WERI-Rb-1 (cell line): ENCODE measurements around the gene FNDC8.

ENCODE experiments used
- DNase-seq: peaks from one replicate; pipeline ENCODE4 v3.0.0-alpha.2; 2020
- H3K27ac ChIP-seq: fragments of 250-450 bp; sonication (Bioruptor Pico); 2 replicates; pipeline ENCODE4 v1.5.1; 2020; ENCODE audit warnings: mild to moderate bottlenecking, moderate library complexity
- H3K27me3 ChIP-seq: fragments of 250-450 bp; sonication (Bioruptor Pico); 2 replicates; pipeline ENCODE4 v1.5.1; 2021; ENCODE audit warnings: mild to moderate bottlenecking, low read depth, moderate library complexity; ENCODE audit not compliant: insufficient read depth, severe bottlenecking
- H3K36me3 ChIP-seq: fragments of 250-450 bp; sonication (Bioruptor Pico); 2 replicates; pipeline ENCODE4 v1.5.1; 2020; ENCODE audit warnings: mild to moderate bottlenecking, moderate library complexity
- H3K4me3 ChIP-seq: 2 replicates; pipeline ENCODE4 v1.5.1; 2011; ENCODE audit warnings: low read depth, mild to moderate bottlenecking, control low read depth, low read length
- H3K9me3 ChIP-seq: fragments of 250-450 bp; sonication (Bioruptor Pico); 2 replicates; pipeline ENCODE4 v1.5.1; 2021; ENCODE audit warnings: mild to moderate bottlenecking, moderate library complexity; ENCODE audit not compliant: severe bottlenecking
- CTCF ChIP-seq: IDR thresholded peaks from 2 replicates; pipeline ENCODE4 v1.5.1; 2011; ENCODE audit warnings: low read depth, mild to moderate bottlenecking, control low read depth, inconsistent platforms, low read length

The FNDC8 gene

GRCh38 chr17:35159940-35160339, 38.5 kb downstream of the FNDC8 start:
- no peak overlapping the region for H3K27ac ChIP-seq
- H3K4me3 ChIP-seq = no peak overlapping the region
- no peak for TF ChIP-seq CTCF
- no peak for DNase-seq
- peaks cover 3% of the 10 kb centered on the region for H3K9me3 ChIP-seq
- H3K36me3 ChIP-seq = no peaks in the 10 kb centered on the region
- peaks cover 61% of the 10 kb centered on the region for H3K27me3 ChIP-seq

GRCh38 chr17:35160354-35161201, 39.2 kb downstream of the FNDC8 start:
- Histone ChIP-seq H3K9me3 (peaks cover 3% of the 10 kb centered on the region), H3K27me3 (peaks cover 68% of the 10 kb centered on the region), H3K27ac (no peak overlapping the region), H3K4me3 (no peak overlapping the region), H3K36me3 (no peaks in the 10 kb centered on the region)
- no peak for TF ChIP-seq CTCF
- DNase-seq = no peak

- Histone ChIP-seq H3K4me3 (no peak overlapping the region), H3K27me3 (peaks cover 72% of the 10 kb centered on the region), H3K9me3 (peaks cover 3% of the 10 kb centered on the region), H3K36me3 (no peaks in the 10 kb centered on the region), H3K27ac (no peak overlapping the region)
- TF ChIP-seq CTCF = no peak
- no peak for DNase-seq
These were observed 39.9 kb downstream of the FNDC8 start for GRCh38 chr17:35161281-35161761.

DNA sequence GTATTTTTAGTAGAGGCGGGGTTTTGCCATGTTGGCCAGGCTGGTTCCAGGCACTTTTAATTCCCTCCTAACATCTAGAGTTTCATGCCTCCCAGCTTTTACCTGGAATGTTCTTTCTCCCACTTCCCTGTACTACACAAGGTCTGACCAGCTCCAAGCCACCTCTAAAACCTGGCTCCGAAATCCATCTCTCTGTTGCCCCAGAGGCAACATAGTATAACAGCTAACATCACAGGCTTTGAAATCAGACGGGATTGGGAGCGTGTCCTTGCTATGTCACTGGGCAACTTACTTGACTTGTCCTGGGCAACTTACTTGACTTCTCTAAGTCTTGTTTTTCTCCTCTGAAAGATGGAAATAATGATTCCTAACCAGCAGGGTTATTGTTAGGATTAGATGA, 41.3 kb downstream of the FNDC8 start:
- no peaks in the 10 kb centered on the region for H3K36me3 ChIP-seq
- H3K27ac ChIP-seq = no peak overlapping the region
- peaks cover 81% of the 10 kb centered on the region for H3K27me3 ChIP-seq
- H3K4me3 ChIP-seq = no peak overlapping the region
- H3K9me3 ChIP-seq = peaks cover 3% of the 10 kb centered on the region
- no peak for DNase-seq
- no peak for TF ChIP-seq CTCF

- DNase-seq = no peak
- Histone ChIP-seq H3K27ac (no peak overlapping the region), H3K36me3 (no peaks in the 10 kb centered on the region), H3K4me3 (no peak overlapping the region), H3K27me3 (peaks cover 74% of the 10 kb centered on the region), H3K9me3 (peaks cover 3% of the 10 kb centered on the region)
- no peak for TF ChIP-seq CTCF
These were observed 42.5 kb downstream of the FNDC8 start for GRCh38 chr17:35163886-35164285.

- TF ChIP-seq CTCF = no peak
These were observed 43.3 kb downstream of the FNDC8 start for GRCh38 chr17:35164716-35165115.

More at GRCh38 chr17:35164716-35165115, 43.3 kb downstream of the FNDC8 start:
- H3K9me3 ChIP-seq = peaks cover 3% of the 10 kb centered on the region
- peaks cover 66% of the 10 kb centered on the region for H3K27me3 ChIP-seq
- no peaks in the 10 kb centered on the region for H3K36me3 ChIP-seq
- DNase-seq = no peak
- H3K27ac ChIP-seq = no peak overlapping the region
- H3K4me3 ChIP-seq = no peak overlapping the region
